Neutrophil (primary cell): ENCODE measurements around the gene WDFY4.

Experiments
- H3K27ac ChIP-seq: fragments of 200-600 bp; sonication (generic); 2 replicates; pipeline ENCODE4 v1.5.1; 2016; ENCODE audit warnings: mild to moderate bottlenecking, moderate library complexity
- H3K27me3 ChIP-seq: fragments of 200-600 bp; sonication (generic); 2 replicates; pipeline ENCODE4 v1.6.0; 2016; ENCODE audit warnings: mild to moderate bottlenecking
- H3K36me3 ChIP-seq: fragments of 200-600 bp; sonication (generic); 2 replicates; pipeline ENCODE4 v1.5.1; 2017
- H3K4me1 ChIP-seq, 2 experiments: fragments of 200-600 bp in 1 of 2; sonication (generic) in 1 of 2; 1 replicate in 1 of 2; 2 replicates in 1 of 2; pipeline versions ENCODE4 v1.5.1 to v1.6.1; 2013 to 2016; ENCODE audit warnings: low read depth in 1 of 2, low read length in 1 of 2, mild to moderate bottlenecking in 1 of 2, moderate library complexity in 1 of 2; ENCODE audit not compliant: control insufficient read depth in 1 of 2, insufficient read depth in 1 of 2
- H3K4me3 ChIP-seq, 2 experiments: fragments of 200-600 bp in 1 of 2; sonication (generic) in 1 of 2; 1 replicate in 1 of 2; 2 replicates in 1 of 2; pipeline ENCODE4 v1.5.1; 2013 to 2016; ENCODE audit warnings: low read depth in 1 of 2, low read length in 1 of 2, mild to moderate bottlenecking in 1 of 2, moderate library complexity in 1 of 2
- H3K9me3 ChIP-seq: fragments of 200-600 bp; sonication (generic); 2 replicates; pipeline ENCODE4 v1.5.1; 2016
- CTCF ChIP-seq: fragments of 200-600 bp; sonication (generic); IDR thresholded peaks from 2 replicates; pipeline ENCODE4 v1.5.1; 2016; ENCODE audit warnings: antibody characterized with exemption

WDFY4 gene

GRCh38 chr10:48807791-48808470 is 123.3 kb downstream of the WDFY4 start:
- Histone ChIP-seq H3K4me3 (no peak overlapping the region), H3K27ac (peak overlapping the region; percentile 100), H3K36me3 (peaks cover 81% of the 10 kb centered on the region), H3K4me1 (peaks cover 55 to 56% of the 10 kb centered on the region in 2 experiments), H3K27me3 (no peaks in the 10 kb centered on the region), H3K9me3 (no peaks in the 10 kb centered on the region)
- no peak for TF ChIP-seq CTCF

GRCh38 chr10:48809261-48809660 is 124.6 kb downstream of the WDFY4 start:
- H3K4me3 ChIP-seq, result no peak overlapping the region
- no peaks in the 10 kb centered on the region for H3K27me3 ChIP-seq
- no peak for TF ChIP-seq CTCF
- H3K27ac ChIP-seq, result no peak overlapping the region
- H3K36me3 ChIP-seq, result peaks cover 83% of the 10 kb centered on the region
- no peaks in the 10 kb centered on the region for H3K9me3 ChIP-seq
- peaks cover 41 to 42% of the 10 kb centered on the region in 2 experiments for H3K4me1 ChIP-seq

- Histone ChIP-seq H3K4me3 (no peak overlapping the region), H3K27ac (no peak overlapping the region), H3K27me3 (no peaks in the 10 kb centered on the region), H3K36me3 (peaks cover 75% of the 10 kb centered on the region), H3K9me3 (no peaks in the 10 kb centered on the region), H3K4me1 (peaks cover 19 to 20% of the 10 kb centered on the region in 2 experiments)
- no peak for TF ChIP-seq CTCF
Observed at GRCh38 chr10:48811461-48811860, 126.8 kb downstream of the WDFY4 start.

- Histone ChIP-seq H3K4me1 (peaks cover 15 to 16% of the 10 kb centered on the region in 2 experiments), H3K9me3 (no peaks in the 10 kb centered on the region), H3K27ac (no peak overlapping the region), H3K36me3 (peaks cover 76% of the 10 kb centered on the region), H3K27me3 (no peaks in the 10 kb centered on the region), H3K4me3 (no peak overlapping the region)
- no peak for TF ChIP-seq CTCF
Observed at GRCh38 chr10:48811917-48812316, 127.2 kb downstream of the WDFY4 start.

DNA sequence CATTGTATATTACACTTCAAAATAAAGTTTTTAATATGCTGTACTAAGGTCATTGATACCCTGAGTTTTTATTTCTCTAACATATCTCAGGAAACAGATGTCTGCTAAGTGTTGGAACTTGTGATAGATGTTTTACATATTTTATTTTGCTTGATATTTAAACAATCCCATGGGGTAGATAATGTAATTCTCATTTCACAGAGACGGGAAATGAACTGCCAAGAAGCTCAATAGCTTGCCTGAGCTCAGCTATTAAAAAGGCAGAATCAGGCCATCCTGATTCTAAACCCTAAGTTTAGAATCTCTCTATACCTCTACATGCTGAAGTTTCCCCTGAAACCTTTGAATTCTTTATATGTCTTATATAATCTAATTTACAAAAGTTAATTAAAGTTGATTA is 128.6 kb downstream of the WDFY4 start:
- H3K27ac ChIP-seq, result no peak overlapping the region
- no peak overlapping the region for H3K4me3 ChIP-seq
- no peaks in the 10 kb centered on the region for H3K27me3 ChIP-seq
- H3K36me3 ChIP-seq, result peaks cover 82% of the 10 kb centered on the region
- peaks cover 1 to 2% of the 10 kb centered on the region in 2 experiments for H3K4me1 ChIP-seq
- TF ChIP-seq CTCF, result no peak
- no peaks in the 10 kb centered on the region for H3K9me3 ChIP-seq
